K562 (cell line): Measurements from ENCODE around the gene TMEM217. TPM values are rescaled to one million over a fixed set of nuclear protein-coding genes. Genes with fewer than 3 reads are reported as not detected.

Experiments
- RAD51 ChIP-seq: fragments of 450-650 bp; IDR thresholded peaks from 2 replicates; pipeline ENCODE4 v1.7.1; 2016; ENCODE audit warnings: low read depth, mild to moderate bottlenecking, borderline replicate concordance
- ZMIZ1 ChIP-seq, 2 experiments: fragments of 150-350 bp in 1 of 2; IDR thresholded peaks; 2 replicates each; pipeline ENCODE4 v1.6.1; 2012 to 2016; ENCODE audit warnings: low read depth in 2 of 2, low read length in 2 of 2, mild to moderate bottlenecking in 1 of 2, moderate library complexity in 1 of 2
- ZNF318 ChIP-seq, 2 experiments: fragments of 450-650 bp; IDR thresholded peaks; 2 replicates each; pipeline ENCODE4 v1.6.1; 2016; ENCODE audit warnings: mild to moderate bottlenecking in 2 of 2, borderline replicate concordance in 1 of 2, low read depth in 1 of 2, moderate library complexity in 1 of 2
- ZNF324 ChIP-seq: fragments of 250-450 bp; sonication (Bioruptor Pico); IDR thresholded peaks from 2 replicates; pipeline ENCODE4 v1.4.0; 2020; ENCODE audit warnings: mild to moderate bottlenecking
- ZNF384 ChIP-seq: IDR thresholded peaks from 2 replicates; pipeline ENCODE4 v1.6.1; 2012; ENCODE audit warnings: low read depth, low read length, improper control_type of control experiment
- ZNF695 ChIP-seq: fragments of 450-650 bp; formaldehyde crosslinking; IDR thresholded peaks from 2 replicates; pipeline ENCODE4 v1.4.0; 2020; ENCODE audit warnings: mild to moderate bottlenecking, moderate library complexity
- polyA plus RNA-seq, 8 experiments: library from polyadenylated mRNA; depleted of rRNA in 4 of 8; stranded (reverse) in 5 of 8; unstranded in 3 of 8; fragments of >200 nt; fragmentation: Nextera tagmentation in 2 of 8; fragmentation: Illumina TruSeq in 1 of 8; extraction: Ambion mirVana in 2 of 8; extraction: Trizol in 1 of 8; gene quantifications; 2 replicates each; pipeline versions ENCODE4 v1.2.1 to v1.2.3, GENCODE V29; 2011 to 2014; ENCODE audit warnings: inconsistent platforms in 1 of 8, missing spikeins in 1 of 8
- total RNA-seq, 7 experiments: library from RNA; depleted of rRNA in 6 of 7; stranded (reverse); fragments of >200 nt in 6 of 7; fragmentation: Illumina TruSeq in 2 of 7; extraction: Trizol in 2 of 7; gene quantifications; 2 replicates each; pipeline versions ENCODE4 v1.2.1 to v1.2.3, GENCODE V29; 2011 to 2021; ENCODE audit warnings: low replicate concordance in 1 of 7

Gene TMEM217
- total and polyA plus RNA-seq, 9 of the 15 experiments (the other 6 are each of a cell fraction or from before 2014, with no cell fraction given), result 1.3 to 8.0 (median 1.9) TPM

GRCh38 chr6:37302086-37302686 is 44.2 kb upstream of the TMEM217 start (continued):
- TF ChIP-seq ZNF318 (IDR thresholded peaks at IDR 0.05; ENCODE audit: borderline replicate concordance in 1 of 2, low read depth in 1 of 2) (peak; percentile 91 to 98; a peak in 3 of 4 replicates), RAD51 (peak; percentile 61), ZNF324 (peak; percentile 66; the same call in 1 of the 2 replicates), ZNF695 (peak; percentile 62; the same call in 1 of the 2 replicates), ZMIZ1 (IDR thresholded peaks at IDR 0.05; ENCODE audit: low read depth in 2 of 2, low read length in 2 of 2) (peak in 1 of 2 experiments; percentile 99; a peak in 2 of 4 replicates), ZNF384 (peak; percentile 59)
